AG04449 (cell line): Measurements from ENCODE around the gene UGT1A8.

Experiments
- CTCF ChIA-PET: fragments of 350-600 bp; formaldehyde crosslinking; extraction: SDS; loops from one replicate; lab custom pipeline; 2021; ENCODE audit warnings: antibody characterized with exemption; lab: Yijun Ruan, JAX
- POLR2A ChIA-PET: fragments of 400-600, 350-600 bp; formaldehyde crosslinking; extraction: SDS; loops from one replicate; lab custom pipeline; 2020; ENCODE audit warnings: antibody characterized with exemption, inconsistent platforms; lab: Yijun Ruan, JAX
- DNase-seq: peaks from one replicate; pipeline ENCODE4 v3.0.0-alpha.2; 2010; ENCODE audit warnings: low read depth, low spot score
- H3K4me3 ChIP-seq: 2 replicates; pipeline ENCODE4 v1.5.1; 2011; ENCODE audit warnings: low read depth, mild to moderate bottlenecking, control low read depth, low read length
- TF ChIP-seq, protein P1 (sequence below): IDR thresholded peaks from one replicate; pipeline ENCODE4 v1.5.1; 2011; ENCODE audit warnings: mild to moderate bottlenecking, moderate library complexity, low read length, control low read depth, inconsistent platforms; ENCODE audit not compliant: insufficient read depth; ENCODE audit errors: missing control alignments

UGT1A8 gene

GRCh38 chr2:233816334-233816733 is 198.9 kb downstream of the UGT1A8 start:
- TF ChIP-seq, protein P1, sequence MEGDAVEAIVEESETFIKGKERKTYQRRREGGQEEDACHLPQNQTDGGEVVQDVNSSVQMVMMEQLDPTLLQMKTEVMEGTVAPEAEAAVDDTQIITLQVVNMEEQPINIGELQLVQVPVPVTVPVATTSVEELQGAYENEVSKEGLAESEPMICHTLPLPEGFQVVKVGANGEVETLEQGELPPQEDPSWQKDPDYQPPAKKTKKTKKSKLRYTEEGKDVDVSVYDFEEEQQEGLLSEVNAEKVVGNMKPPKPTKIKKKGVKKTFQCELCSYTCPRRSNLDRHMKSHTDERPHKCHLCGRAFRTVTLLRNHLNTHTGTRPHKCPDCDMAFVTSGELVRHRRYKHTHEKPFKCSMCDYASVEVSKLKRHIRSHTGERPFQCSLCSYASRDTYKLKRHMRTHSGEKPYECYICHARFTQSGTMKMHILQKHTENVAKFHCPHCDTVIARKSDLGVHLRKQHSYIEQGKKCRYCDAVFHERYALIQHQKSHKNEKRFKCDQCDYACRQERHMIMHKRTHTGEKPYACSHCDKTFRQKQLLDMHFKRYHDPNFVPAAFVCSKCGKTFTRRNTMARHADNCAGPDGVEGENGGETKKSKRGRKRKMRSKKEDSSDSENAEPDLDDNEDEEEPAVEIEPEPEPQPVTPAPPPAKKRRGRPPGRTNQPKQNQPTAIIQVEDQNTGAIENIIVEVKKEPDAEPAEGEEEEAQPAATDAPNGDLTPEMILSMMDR, result no peak
- H3K4me3 ChIP-seq, result no peak overlapping the region
- POLR2A ChIA-PET, result no interaction called here
- DNase-seq, result no peak
- CTCF ChIA-PET, result no interaction called here

DNA sequence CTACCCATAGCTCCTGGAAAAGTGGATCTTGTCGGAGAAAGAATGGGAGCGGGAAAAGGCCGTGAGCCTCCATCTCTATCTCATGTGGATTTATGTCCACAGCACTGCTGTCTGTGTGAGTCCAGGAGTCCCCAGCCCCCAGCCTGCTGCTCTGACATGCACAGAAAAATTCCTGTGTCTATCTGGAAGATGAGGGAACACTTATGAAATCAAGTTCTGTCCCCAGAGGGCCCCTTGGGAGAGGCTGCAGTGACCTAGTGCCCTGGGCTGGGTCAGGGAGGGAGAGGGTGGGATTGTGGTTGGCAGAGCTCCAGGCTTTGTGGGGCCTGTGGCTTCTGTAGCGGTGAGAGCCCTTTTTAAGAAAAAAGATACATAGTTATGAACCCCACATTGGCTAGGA is 199.3 kb downstream of the UGT1A8 start:
- no peak overlapping the region for H3K4me3 ChIP-seq
- ChIA-PET POLR2A (no interaction called here), CTCF (no interaction called here)
- DNase-seq, result no peak
- TF ChIP-seq, protein P1, result no peak

GRCh38 chr2:233817361-233817911 is 200.0 kb downstream of the UGT1A8 start:
- H3K4me3 ChIP-seq, result no peak overlapping the region
- CTCF ChIA-PET, result no interaction called here

GRCh38 chr2:233817995-233818638 is 200.7 kb downstream of the UGT1A8 start:
- no peak overlapping the region for H3K4me3 ChIP-seq
- DNase-seq, result no peak
- ChIA-PET POLR2A (no interaction called here), CTCF (no interaction called here)
- TF ChIP-seq, protein P1, result no peak

More at GRCh38 chr2:233817361-233817911, 200.0 kb downstream of the UGT1A8 start:
- TF ChIP-seq, protein P1, result no peak
- no peak for DNase-seq
- POLR2A ChIA-PET, result no interaction called here

DNA sequence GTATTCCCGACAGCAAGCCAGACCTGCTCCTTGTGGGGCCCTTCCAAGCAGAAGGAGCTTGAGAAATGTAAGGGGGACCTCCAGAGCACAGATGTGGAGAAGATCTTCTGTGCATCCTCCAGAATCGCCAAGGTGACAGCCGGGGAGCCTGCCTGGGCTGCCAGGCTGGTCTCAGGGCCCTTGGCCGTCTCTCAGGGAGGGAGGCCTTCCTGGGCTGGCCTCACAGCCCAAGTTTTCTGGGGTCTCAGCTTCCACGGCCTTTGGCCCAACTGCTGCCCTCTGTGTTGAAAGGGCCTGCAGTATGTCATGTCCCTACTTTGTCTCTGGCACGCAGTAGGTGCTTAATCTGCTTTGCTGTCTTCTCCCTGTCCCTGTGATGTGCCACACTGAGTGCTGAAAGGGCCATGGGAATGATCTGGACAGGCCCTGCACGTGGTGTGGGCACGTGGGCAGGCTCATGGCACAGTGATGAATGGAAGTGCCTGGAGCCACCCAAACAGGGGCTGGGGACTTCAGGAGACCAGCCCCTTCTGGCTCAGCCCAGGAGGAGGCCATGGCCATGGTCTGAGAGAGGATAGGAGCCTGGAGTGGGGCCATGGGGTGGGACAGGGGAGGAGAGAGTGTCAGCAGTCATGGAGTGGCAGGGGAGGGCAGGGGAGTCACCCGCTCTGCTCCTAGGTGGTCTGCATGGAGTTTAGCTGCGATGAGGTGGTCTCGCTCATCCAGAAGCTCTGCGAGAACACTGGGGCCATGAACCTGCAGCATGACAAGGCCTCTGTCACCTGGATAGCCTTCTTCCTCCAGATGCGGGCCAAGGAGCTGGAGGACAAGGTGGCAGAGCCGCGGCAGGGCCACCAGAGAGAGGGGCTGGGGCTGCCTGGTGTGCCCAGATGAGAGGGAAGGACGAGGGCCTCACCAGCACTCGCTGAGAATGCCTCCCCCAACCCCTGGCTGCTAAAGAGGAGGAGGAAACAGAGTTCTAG is 201.5 kb downstream of the UGT1A8 start:
- TF ChIP-seq, protein P1, result no peak
- no peak overlapping the region for H3K4me3 ChIP-seq
- ChIA-PET CTCF (no interaction called here), POLR2A (no interaction called here)
- no peak for DNase-seq
